Small intestine (tissue), 7 donors: ENCODE results near the gene SIGLEC14. TPM values are rescaled to one million over a fixed set of nuclear protein-coding genes. Genes with fewer than 3 reads are reported as not detected.

Source experiments
- DNase-seq, 2 donors: peaks; one replicate each; pipeline versions ENCODE4 v3.0.0 to v3.0.0-alpha.2; 2013
- FAIRE-seq: peaks from 2 replicates; lab custom pipeline; 2012; peaks lifted over from hg19 to GRCh38; lab: Jason Lieb, UNC
- H3K27ac ChIP-seq, 3 donors: one replicate each; pipeline ENCODE4 v1.5.1; 2013; ENCODE audit warnings: low read length in 2 of 3, mild to moderate bottlenecking in 2 of 3, control low read depth in 1 of 3, inconsistent platforms in 1 of 3, low read depth in 1 of 3, moderate library complexity in 1 of 3
- H3K27me3 ChIP-seq, 3 donors: one replicate each; pipeline ENCODE4 v1.6.1; 2013; ENCODE audit warnings: low read length in 3 of 3, inconsistent platforms in 1 of 3; ENCODE audit not compliant: control insufficient read depth in 3 of 3, insufficient read depth in 3 of 3
- H3K36me3 ChIP-seq, 3 donors: one replicate each; pipeline ENCODE4 v1.6.1; 2013; ENCODE audit warnings: low read length in 3 of 3, inconsistent platforms in 1 of 3, low read depth in 1 of 3, mild to moderate bottlenecking in 1 of 3, moderate library complexity in 1 of 3; ENCODE audit not compliant: control insufficient read depth in 3 of 3, insufficient read depth in 2 of 3
- H3K4me1 ChIP-seq, 3 donors: one replicate each; pipeline ENCODE4 v1.6.1; 2013; ENCODE audit warnings: low read length in 2 of 3, inconsistent platforms in 1 of 3, low read depth in 1 of 3, mild to moderate bottlenecking in 1 of 3, moderate library complexity in 1 of 3; ENCODE audit not compliant: control insufficient read depth in 3 of 3, insufficient read depth in 2 of 3
- H3K4me3 ChIP-seq, 3 donors: one replicate each; pipeline ENCODE4 v1.5.1; 2013; ENCODE audit warnings: low read length in 3 of 3, control low read depth in 1 of 3, inconsistent platforms in 1 of 3, low read depth in 1 of 3, mild to moderate bottlenecking in 1 of 3, moderate library complexity in 1 of 3
- H3K9me3 ChIP-seq, 2 donors: one replicate each; pipeline ENCODE4 v1.6.1; 2013; ENCODE audit warnings: low read depth in 1 of 2, low read length in 1 of 2; ENCODE audit not compliant: control insufficient read depth in 2 of 2, insufficient read depth in 1 of 2
- WGBS, 3 donors: extraction: QIAGEN DNeasy Blood & Tissue Kit; methylation state at CpG; one replicate each; pipeline ENCODE4 v1.1.7; 2013; 5-methylcytosine and 5-hydroxymethylcytosine counted together
- polyA plus RNA-seq, 4 donors: library from polyadenylated mRNA; stranded (reverse) in 3 of 4; unstranded in 1 of 4; fragments of 200-250 nt in 3 of 4; fragments of 120-200 nt in 1 of 4; gene quantifications; one replicate each; pipeline versions ENCODE4 v1.2.1 to v1.2.3, GENCODE V29; 2013
- donor health status: healthy with polysubstance abuse.
- donor health status: control.
- donor health status: control.
- donor health status: Bipolar disorder and iron deficiency.
- donor health status: healthy.

SIGLEC14 gene
- polyA plus RNA-seq, 4 donors: 1.3 to 2.3 TPM; not detected in 2

DNA sequence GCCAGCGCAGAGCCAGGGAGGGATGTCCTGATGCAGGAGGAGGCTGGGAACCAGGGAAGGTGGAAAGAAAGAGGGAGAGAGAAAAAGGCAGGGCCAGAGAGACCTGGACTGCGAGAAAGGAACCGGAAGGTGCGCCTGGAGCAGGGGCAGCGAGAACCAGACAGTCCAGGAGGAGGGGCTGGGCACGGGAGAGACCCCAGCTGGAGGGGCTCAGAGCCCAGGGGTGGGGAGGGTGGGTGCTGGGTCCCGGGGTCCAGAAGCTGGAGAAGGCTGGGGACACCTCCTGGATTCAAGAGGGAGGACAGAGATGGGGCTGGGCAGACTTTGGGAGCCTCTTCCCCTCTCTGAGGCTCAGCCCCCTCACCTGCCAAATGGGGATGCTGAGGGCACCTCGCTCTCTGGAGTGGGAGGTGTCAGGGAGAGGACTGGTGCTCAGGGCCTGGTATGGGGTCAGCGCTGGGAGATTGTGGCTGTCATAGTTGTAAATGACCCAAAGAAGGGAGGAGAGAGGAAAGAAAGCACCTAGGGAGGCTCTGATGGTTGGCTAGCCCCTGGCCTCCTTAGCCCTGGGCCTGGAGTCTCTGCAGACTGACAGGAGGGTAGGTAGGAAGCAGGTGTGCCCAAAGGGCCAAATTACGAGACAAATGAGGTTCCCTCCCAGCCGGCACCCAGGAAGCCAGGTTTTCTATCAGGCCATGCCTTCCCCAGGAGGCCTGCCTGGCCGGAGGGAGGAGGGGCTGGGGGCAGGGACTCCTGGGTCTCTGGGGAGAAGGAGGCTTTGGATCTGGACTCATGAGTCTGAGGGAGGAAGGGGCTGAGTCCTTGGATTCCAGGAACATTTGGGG, 45.2 kb upstream of the SIGLEC14 start:
- H3K4me3 ChIP-seq: peak overlapping the region in 1 of 3 donors; percentile 73
- H3K9me3 ChIP-seq: no peaks in the 10 kb centered on the region
- H3K4me1 ChIP-seq: peaks cover 0 to 16% (median 0%) of the 10 kb centered on the region in 3 donors
- no peak for FAIRE-seq
- peak overlapping the region in 1 of 3 donors; percentile 75 for H3K27ac ChIP-seq
- 41 to 47% (median 41%) methylated on average over 11 to 12 of the region's 12 CpGs for WGBS, 3 donors
- H3K27me3 ChIP-seq: no peaks in the 10 kb centered on the region
- H3K36me3 ChIP-seq: peaks cover 0 to 46% (median 0%) of the 10 kb centered on the region in 3 donors
- DNase-seq: peak in 1 of 2 donors; percentile 15

DNA sequence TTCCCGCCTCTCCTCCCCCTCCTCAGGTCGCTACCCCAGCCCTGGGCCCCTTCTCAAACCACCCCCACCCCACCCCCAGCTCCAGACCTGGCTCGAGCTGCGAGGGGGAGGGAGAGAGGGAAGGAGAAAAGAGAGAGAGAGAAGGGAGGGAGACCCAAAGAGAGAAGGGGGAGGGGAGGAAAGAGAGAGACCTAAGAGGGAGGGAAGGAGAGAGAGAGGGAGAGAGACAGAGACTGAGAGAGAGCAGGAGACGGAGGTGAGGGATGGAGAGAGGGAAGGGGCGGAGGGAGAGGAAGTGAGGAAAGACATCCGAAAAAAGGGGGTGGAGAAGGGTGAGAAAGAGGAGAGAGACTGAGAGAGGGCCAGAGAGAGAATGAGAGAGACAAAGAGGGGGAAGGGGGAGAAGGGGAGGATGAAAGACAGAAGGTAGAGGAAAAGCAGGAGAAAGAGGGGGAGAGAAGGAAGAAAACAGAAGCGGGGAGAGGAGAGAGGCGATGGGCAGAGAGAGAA, 44.5 kb upstream of the SIGLEC14 start:
- 17 to 37% (median 26%) methylated on average over 7 to 9 of the region's 9 CpGs for WGBS, 3 donors
- H3K36me3 ChIP-seq: peaks cover 0 to 40% (median 0%) of the 10 kb centered on the region in 3 donors

GRCh38 chr19:51690454-51691073, 43.9 kb upstream of the SIGLEC14 start:
- Histone ChIP-seq H3K27me3 (no peaks in the 10 kb centered on the region), H3K4me1 (peaks cover 0 to 16% (median 0%) of the 10 kb centered on the region in 3 donors), H3K36me3 (peaks cover 0 to 35% (median 0%) of the 10 kb centered on the region in 3 donors), H3K27ac (peak overlapping the region in 2 of 3 donors; percentile 68 to 75), H3K4me3 (peak overlapping the region; percentile 32 to 73 (median 46)), H3K9me3 (no peaks in the 10 kb centered on the region)
- DNase-seq: peak; percentile 7 to 88
- no peak for FAIRE-seq
- WGBS, 3 donors: 0 to 9% (median 3%) methylated on average over 13 to 20 of the region's 21 CpGs

More for the DNA sequence above, 44.5 kb upstream of the SIGLEC14 start:
- FAIRE-seq (no peak), DNase-seq (no peak)
- H3K27me3 ChIP-seq: no peaks in the 10 kb centered on the region
- H3K4me3 ChIP-seq: peak overlapping the region in 1 of 3 donors; percentile 73
- no peaks in the 10 kb centered on the region for H3K9me3 ChIP-seq
- peaks cover 0 to 16% (median 0%) of the 10 kb centered on the region in 3 donors for H3K4me1 ChIP-seq
- peak overlapping the region in 1 of 3 donors; percentile 75 for H3K27ac ChIP-seq

DNA sequence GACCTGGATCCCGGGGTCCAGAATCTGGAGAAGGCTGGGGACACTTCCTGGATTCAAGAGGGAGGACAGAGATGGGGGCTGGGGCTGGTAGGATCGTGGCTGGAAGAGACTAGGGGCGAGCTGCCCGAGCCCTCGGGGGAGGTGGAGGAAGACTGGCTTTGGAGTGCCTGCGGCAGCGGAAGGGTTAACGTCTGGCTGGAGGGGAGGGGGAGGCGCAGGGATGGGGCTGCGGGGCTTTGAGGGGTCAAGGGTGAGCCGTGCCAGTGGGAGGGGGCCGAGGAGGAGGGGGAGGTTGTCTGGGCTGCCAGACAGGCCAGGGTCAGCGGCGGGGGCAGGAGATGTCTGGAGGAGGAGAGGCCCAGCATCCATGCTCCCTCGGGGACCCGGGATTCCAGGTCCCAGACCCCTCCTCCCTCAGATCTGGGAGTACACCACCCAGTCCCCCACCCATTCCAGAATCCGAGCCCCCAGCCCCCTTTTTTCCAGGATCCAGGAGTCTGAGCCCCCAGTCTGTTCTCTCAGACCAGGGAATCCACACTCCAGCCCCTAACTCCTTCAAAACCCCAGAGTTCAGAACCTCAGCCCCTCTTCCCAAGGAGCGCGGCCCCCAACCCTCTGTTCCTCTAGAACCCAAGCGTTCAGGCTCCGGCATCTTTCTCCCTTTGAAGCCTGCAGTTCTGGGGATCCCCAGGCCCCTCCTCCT, 43.3 kb upstream of the SIGLEC14 start:
- Histone ChIP-seq H3K27me3 (no peaks in the 10 kb centered on the region), H3K4me3 (peak overlapping the region; percentile 32 to 73 (median 46)), H3K36me3 (peaks cover 0 to 28% (median 0%) of the 10 kb centered on the region in 3 donors), H3K9me3 (no peaks in the 10 kb centered on the region), H3K27ac (peak overlapping the region in 2 of 3 donors; percentile 68 to 75), H3K4me1 (peaks cover 0 to 16% (median 0%) of the 10 kb centered on the region in 3 donors)
- 1 to 7% (median 2%) methylated on average over 16 to 21 of the region's 21 CpGs for WGBS, 3 donors
- DNase-seq (peak in 1 of 2 donors; percentile 57), FAIRE-seq (no peak)

DNA sequence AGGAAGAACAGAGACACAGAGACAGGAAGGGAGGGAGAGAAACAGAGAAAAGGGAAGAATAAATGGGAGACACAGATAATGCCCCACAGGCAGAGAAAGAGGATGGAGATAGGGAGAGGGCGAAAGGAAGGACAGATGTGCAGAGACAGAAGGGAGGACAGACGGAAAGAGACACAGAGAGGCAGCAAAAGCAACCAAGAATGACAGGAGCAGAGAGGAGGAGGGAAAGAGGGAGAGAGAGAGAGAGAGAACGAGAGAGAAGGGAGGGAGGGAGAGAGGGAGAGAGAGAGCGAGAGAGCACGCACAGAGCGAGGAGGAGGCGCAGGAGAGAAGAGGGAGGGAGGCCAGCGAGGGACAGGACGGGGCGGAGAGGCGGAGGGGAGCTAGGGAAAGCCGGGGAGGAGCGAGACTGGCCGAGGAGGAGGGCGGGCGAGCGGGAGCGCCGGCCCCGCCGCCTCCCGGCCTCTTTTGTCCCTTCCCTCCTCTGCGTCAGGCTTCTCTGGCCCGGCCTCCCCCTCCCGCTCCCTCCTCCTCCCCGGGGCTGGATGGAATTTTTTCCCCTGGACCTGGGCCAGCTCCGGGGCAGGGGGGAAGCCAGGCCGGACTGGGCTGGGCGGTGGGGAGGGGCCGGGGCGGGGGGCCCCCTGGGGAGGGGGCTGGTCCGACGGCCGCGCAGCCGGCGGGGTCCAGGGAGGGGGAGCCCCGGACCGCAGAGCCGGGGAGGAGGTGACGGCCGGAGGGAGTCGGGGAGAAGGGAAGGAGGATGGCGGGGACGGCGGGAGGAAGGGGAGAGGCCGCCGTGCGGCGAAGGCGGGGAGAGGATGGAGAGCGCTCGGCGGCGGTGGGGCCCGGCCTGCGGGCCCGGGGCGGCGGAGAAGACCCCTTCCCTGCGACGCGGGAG, 42.3 kb upstream of the SIGLEC14 start:
- WGBS, 3 donors: 1% methylated on average over 20 to 63 of the region's 63 CpGs
- Histone ChIP-seq H3K4me3 (peak overlapping the region; percentile 32 to 73 (median 46)), H3K4me1 (peaks cover 0 to 16% (median 0%) of the 10 kb centered on the region in 3 donors), H3K36me3 (peaks cover 0 to 19% (median 0%) of the 10 kb centered on the region in 3 donors), H3K27me3 (no peaks in the 10 kb centered on the region), H3K27ac (peak overlapping the region in 2 of 3 donors; percentile 61 to 75), H3K9me3 (no peaks in the 10 kb centered on the region)
- FAIRE-seq (no peak), DNase-seq (peak; percentile 35 to 90)

GRCh38 chr19:51687791-51688670, 41.4 kb upstream of the SIGLEC14 start:
- peak in 1 of 2 donors; percentile 62 for DNase-seq

DNA sequence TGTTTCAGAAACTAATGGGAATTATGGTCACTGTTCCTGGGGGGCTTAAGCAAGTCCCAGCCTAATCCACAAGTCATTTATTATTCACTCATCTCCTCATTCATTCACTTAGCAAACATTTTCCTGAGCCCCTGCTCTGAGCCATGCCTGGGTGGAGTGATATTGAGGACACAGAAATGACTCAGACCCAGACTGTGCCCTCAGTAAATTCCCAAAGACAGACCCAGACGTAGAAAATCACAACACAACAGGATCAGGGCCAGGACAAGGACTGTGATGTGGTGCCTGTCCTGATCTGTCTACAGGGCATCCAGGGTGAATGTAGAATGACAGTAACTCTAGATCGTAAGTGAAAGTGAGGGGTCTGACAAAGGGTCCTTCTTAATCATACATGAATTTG, 39.5 kb upstream of the SIGLEC14 start:
- no peaks in the 10 kb centered on the region for H3K36me3 ChIP-seq
- DNase-seq: no peak
- 62 to 67% (median 65%) methylated on average over 2 of the region's 2 CpGs for WGBS, 3 donors
- no peak for FAIRE-seq
- H3K27me3 ChIP-seq: no peaks in the 10 kb centered on the region
- H3K27ac ChIP-seq: no peak overlapping the region
- H3K9me3 ChIP-seq: no peaks in the 10 kb centered on the region
- H3K4me3 ChIP-seq: no peak overlapping the region
- H3K4me1 ChIP-seq: peaks cover 0 to 11% (median 0%) of the 10 kb centered on the region in 3 donors

More at GRCh38 chr19:51687791-51688670, 41.4 kb upstream of the SIGLEC14 start:
- Histone ChIP-seq H3K4me3 (peak overlapping the region in 1 of 3 donors; percentile 73), H3K4me1 (peaks cover 0 to 16% (median 0%) of the 10 kb centered on the region in 3 donors), H3K27ac (peak overlapping the region in 2 of 3 donors; percentile 61 to 75), H3K27me3 (no peaks in the 10 kb centered on the region), H3K36me3 (peaks cover 0 to 10% (median 0%) of the 10 kb centered on the region in 3 donors), H3K9me3 (no peaks in the 10 kb centered on the region)
- whole genome bisulfite sequencing, 3 donors: 11 to 20% (median 18%) methylated on average over 22 of the region's 22 CpGs
- FAIRE-seq: no peak
